CD4-positive, alpha-beta T cell treated with Interleukin-6 at 100 ng/mL for 8 hours (primary cell): Measurements from ENCODE around the gene C5orf46.
"Not testable (repeated sequence)": the region's sequence is repeated elsewhere in the genome, so short reads cannot be mapped to it uniquely, and the experiment has no call there.

Experiments used
- DNase-seq: peaks from one replicate; pipeline ENCODE4 v3.0.0-alpha.2; 2020; ENCODE audit warnings: mixed read lengths, low spot score

C5orf46 gene

GRCh38 chr5:147906326-147907095 is at the start of gene C5orf46:
Gene C5orf46 (minus strand): TSS chr5:147906538. CDS start chr5:147906501, 37 bp downstream.
- DNase-seq = no peak

- DNase-seq = no peak
Observed at GRCh38 chr5:147954971-147955370, 48.6 kb upstream of the C5orf46 start.

- DNase-seq = no peak
Observed at GRCh38 chr5:147949711-147950573, 43.6 kb upstream of the C5orf46 start.

GRCh38 chr5:147946658-147947274 is 40.4 kb upstream of the C5orf46 start:
- DNase-seq = not testable (repeated sequence)

GRCh38 chr5:147939431-147940114 is 33.2 kb upstream of the C5orf46 start:
- DNase-seq = no peak

GRCh38 chr5:147935032-147935431 is 28.7 kb upstream of the C5orf46 start:
- no peak for DNase-seq

GRCh38 chr5:147930769-147931168 is 24.4 kb upstream of the C5orf46 start:
- DNase-seq = no peak

GRCh38 chr5:147927901-147928300 is 21.6 kb upstream of the C5orf46 start:
- DNase-seq = no peak

GRCh38 chr5:147925020-147925419 is 18.7 kb upstream of the C5orf46 start:
- no peak for DNase-seq

GRCh38 chr5:147921136-147921535 is 14.8 kb upstream of the C5orf46 start:
- DNase-seq = no peak

GRCh38 chr5:147920420-147921030 is 14.2 kb upstream of the C5orf46 start:
- no peak for DNase-seq

GRCh38 chr5:147918899-147919298 is 12.6 kb upstream of the C5orf46 start:
- DNase-seq = no peak

- no peak for DNase-seq
Observed at GRCh38 chr5:147918101-147918685, 11.9 kb upstream of the C5orf46 start.

GRCh38 chr5:147913786-147914185 is 7.4 kb upstream of the C5orf46 start:
- no peak for DNase-seq

- no peak for DNase-seq
Observed at GRCh38 chr5:147912011-147912410, 5.7 kb upstream of the C5orf46 start.

GRCh38 chr5:147911427-147911826 is 5.1 kb upstream of the C5orf46 start:
- no peak for DNase-seq

- no peak for DNase-seq
Observed at GRCh38 chr5:147904110-147904509, 2.2 kb downstream of the C5orf46 start.

GRCh38 chr5:147902609-147903115 is 3.7 kb downstream of the C5orf46 start:
- no peak for DNase-seq

GRCh38 chr5:147901599-147902039 is 4.7 kb downstream of the C5orf46 start:
- DNase-seq = no peak

GRCh38 chr5:147898875-147899401 is 7.4 kb downstream of the C5orf46 start:
- no peak for DNase-seq

GRCh38 chr5:147895864-147896263 is 10.5 kb downstream of the C5orf46 start:
- DNase-seq = no peak
